ENCODE measurements around the gene NAT9. TPM values are rescaled to one million over a fixed set of nuclear protein-coding genes. Genes with fewer than 3 reads are reported as not detected.

NAT9 gene
- 47.7 and 50.4 TPM in 2 replicates for total RNA-seq
- 65.2 TPM for polyA plus RNA-seq (2012)

GRCh38 chr17:74776044-74776962 lies at the start of gene NAT9:
Gene NAT9 (minus strand): TSS chr17:74776345. CDS start chr17:74775698, 647 bp downstream.
- peak; percentile 96 for DNase-seq (ENCODE audit: low read depth)

GRCh38 chr17:74824961-74825627 lies 48.9 kb upstream of the NAT9 start:
- no peak for DNase-seq (ENCODE audit: low read depth)

GRCh38 chr17:74822939-74823367 lies 46.8 kb upstream of the NAT9 start:
- peak; percentile 26 for DNase-seq (ENCODE audit: low read depth)

GRCh38 chr17:74822335-74822938 lies 46.3 kb upstream of the NAT9 start:
- DNase-seq (ENCODE audit: low read depth): no peak

- no peak for DNase-seq (ENCODE audit: low read depth)
Observed at GRCh38 chr17:74821655-74822334, 45.6 kb upstream of the NAT9 start.

GRCh38 chr17:74819801-74820436 lies 43.8 kb upstream of the NAT9 start:
- no peak for DNase-seq (ENCODE audit: low read depth)

- DNase-seq (ENCODE audit: low read depth): no peak
Observed at GRCh38 chr17:74818291-74818938, 42.3 kb upstream of the NAT9 start.

- peak; percentile 74 for DNase-seq (ENCODE audit: low read depth)
Observed at GRCh38 chr17:74816905-74817620, 40.9 kb upstream of the NAT9 start.

- DNase-seq (ENCODE audit: low read depth): peak; percentile 50
Observed at GRCh38 chr17:74815550-74816370, 39.6 kb upstream of the NAT9 start.

- no peak for DNase-seq (ENCODE audit: low read depth)
Observed at GRCh38 chr17:74815067-74815466, 38.9 kb upstream of the NAT9 start.

- DNase-seq (ENCODE audit: low read depth): peak; percentile 48
Observed at GRCh38 chr17:74814453-74814852, 38.3 kb upstream of the NAT9 start.

GRCh38 chr17:74812109-74813009 lies 36.2 kb upstream of the NAT9 start:
- DNase-seq (ENCODE audit: low read depth): no peak

GRCh38 chr17:74810699-74811485 lies 34.7 kb upstream of the NAT9 start:
- DNase-seq (ENCODE audit: low read depth): no peak

GRCh38 chr17:74808714-74809430 lies 32.7 kb upstream of the NAT9 start:
- DNase-seq (ENCODE audit: low read depth): no peak

GRCh38 chr17:74807925-74808324 lies 31.8 kb upstream of the NAT9 start:
- DNase-seq (ENCODE audit: low read depth): peak; percentile 52

- DNase-seq (ENCODE audit: low read depth): no peak
Observed at GRCh38 chr17:74807441-74807840, 31.3 kb upstream of the NAT9 start.

Data from myocyte (in vitro differentiated cells).